Activated CD4-positive, alpha-beta T cell treated with anti-CD3 and anti-CD28 coated beads for 24 hours (primary cell): ENCODE results near the gene DPCD.
"Not testable (repeated sequence)": the region's sequence is repeated elsewhere in the genome, so short reads cannot be mapped to it uniquely, and the experiment has no call there.

Source experiments
- DNase-seq, 2 donors: peaks; one replicate each; pipeline ENCODE4 v3.0.0-alpha.2; 2020; ENCODE audit warnings: low read depth in 2 of 2

DPCD gene

GRCh38 chr10:101585841-101586240, 2.3 kb upstream of the DPCD start:
- no peak for DNase-seq

- DNase-seq: no peak
Observed at GRCh38 chr10:101588879-101589278, 758 bp downstream of the DPCD start.

- DNase-seq: not testable (repeated sequence)
Observed at GRCh38 chr10:101593331-101593730, 5.2 kb downstream of the DPCD start.

- no peak for DNase-seq
Observed at GRCh38 chr10:101595591-101596433, 7.7 kb downstream of the DPCD start.

GRCh38 chr10:101597091-101597900, 9.2 kb downstream of the DPCD start:
- DNase-seq: no peak

GRCh38 chr10:101601541-101601940, 13.4 kb downstream of the DPCD start:
- no peak for DNase-seq

- peak; percentile 28 to 62 for DNase-seq
Observed at GRCh38 chr10:101602761-101603398, 14.8 kb downstream of the DPCD start.

- no peak for DNase-seq
Observed at GRCh38 chr10:101607124-101607523, 19.0 kb downstream of the DPCD start.

- DNase-seq: no peak
Observed at GRCh38 chr10:101609481-101609880, 21.4 kb downstream of the DPCD start.

- DNase-seq: no peak
Observed at GRCh38 chr10:101611096-101611905, 23.2 kb downstream of the DPCD start.

- no peak for DNase-seq
Observed at GRCh38 chr10:101612086-101612485, 24.0 kb downstream of the DPCD start.

GRCh38 chr10:101612872-101613271, 24.8 kb downstream of the DPCD start:
- no peak for DNase-seq

GRCh38 chr10:101613646-101614045, 25.5 kb downstream of the DPCD start:
- DNase-seq: no peak

- DNase-seq: no peak
Observed at GRCh38 chr10:101614663-101615524, 26.8 kb downstream of the DPCD start.

GRCh38 chr10:101615525-101616116, 27.5 kb downstream of the DPCD start:
- DNase-seq: no peak

- DNase-seq: no peak
Observed at GRCh38 chr10:101616415-101617101, 28.4 kb downstream of the DPCD start.

- DNase-seq: no peak
Observed at GRCh38 chr10:101617102-101617823, 29.1 kb downstream of the DPCD start.

- DNase-seq: no peak
Observed at GRCh38 chr10:101617824-101618568, 29.9 kb downstream of the DPCD start.
